ENCODE data around the gene C2CD3.

The C2CD3 gene

GRCh38 chr11:73976451-73977151, 194.2 kb downstream of the C2CD3 start:
- DNase-seq, result no peak
- in situ Hi-C loops (cut with MboI; ENCODE audit: low pct_unique_long_range_greater_than_20kb, low sequenced_read_pairs), result no loop called here

DNA sequence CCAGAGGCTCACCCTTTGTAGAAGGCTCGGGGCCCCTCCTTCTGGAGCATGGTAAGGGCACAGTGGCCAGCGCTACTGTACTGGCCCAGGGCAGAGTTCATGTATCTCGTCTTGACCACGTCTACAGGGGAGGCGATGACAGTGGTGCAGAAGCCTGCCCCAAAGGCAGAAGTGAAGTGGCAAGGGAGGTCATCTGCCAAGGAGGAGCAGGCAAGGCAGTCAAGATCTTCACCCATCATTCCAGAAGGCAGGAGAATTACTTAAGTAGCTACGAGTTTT, 195.4 kb downstream of the C2CD3 start:
- DNase-seq, result no peak
- in situ Hi-C loops (cut with MboI; ENCODE audit: low pct_unique_long_range_greater_than_20kb, low sequenced_read_pairs), result no loop called here

GRCh38 chr11:73974604-73975478, 196.0 kb downstream of the C2CD3 start:
- in situ Hi-C loops (cut with MboI; ENCODE audit: low pct_unique_long_range_greater_than_20kb, low sequenced_read_pairs), result no loop called here
- DNase-seq, result no peak

DNA sequence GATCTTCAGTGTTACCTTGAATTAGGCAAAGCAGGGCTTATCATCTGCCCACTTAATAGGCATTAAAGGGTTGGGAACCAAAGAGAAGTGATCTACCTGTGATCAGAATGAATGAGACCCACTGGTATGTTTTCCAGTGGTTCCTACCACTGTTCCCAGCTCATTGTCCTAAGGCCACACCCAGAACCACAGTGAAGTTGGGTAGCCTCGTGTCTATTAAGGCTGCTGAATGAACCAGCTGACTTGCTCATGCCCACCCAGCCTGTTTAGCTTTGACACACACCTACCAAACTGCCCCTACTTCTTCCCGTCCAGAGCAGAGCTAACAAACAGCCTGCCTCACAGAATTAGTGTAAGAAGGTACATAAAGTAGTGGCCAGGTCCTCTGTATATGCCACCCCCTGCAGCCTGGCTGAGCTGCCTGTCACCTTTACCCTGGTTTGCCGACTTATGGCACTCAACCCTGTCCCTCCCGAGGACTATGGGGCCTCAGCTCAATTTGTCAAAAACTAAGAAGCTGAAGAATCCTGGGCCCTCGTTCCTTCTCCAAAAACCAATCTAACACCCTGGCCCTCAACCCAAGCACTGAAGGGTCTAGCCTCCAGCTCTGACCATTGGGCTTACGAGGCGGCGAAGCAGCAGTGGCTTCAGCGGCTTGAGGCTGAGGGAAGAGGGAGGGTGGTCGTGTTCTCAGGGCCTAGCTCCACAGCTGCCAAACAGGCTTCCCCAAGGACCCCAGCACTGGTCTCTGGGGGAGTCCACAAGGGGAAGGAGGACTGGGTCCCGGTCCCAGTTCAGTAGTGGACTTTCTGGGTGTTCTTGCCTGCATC, 198.0 kb downstream of the C2CD3 start:
- in situ Hi-C loops (cut with MboI; ENCODE audit: low pct_unique_long_range_greater_than_20kb, low sequenced_read_pairs), result no loop called here
- no peak for DNase-seq

GRCh38 chr11:73972187-73972586, 198.6 kb downstream of the C2CD3 start:
- in situ Hi-C loops (cut with MboI; ENCODE audit: low pct_unique_long_range_greater_than_20kb, low sequenced_read_pairs), result no loop called here
- DNase-seq, result no peak

GRCh38 chr11:73971175-73971719, 199.6 kb downstream of the C2CD3 start:
- no peak for DNase-seq
- in situ Hi-C loops (cut with MboI; ENCODE audit: low pct_unique_long_range_greater_than_20kb, low sequenced_read_pairs), result no loop called here

- no peak for DNase-seq
- in situ Hi-C loops (cut with MboI; ENCODE audit: low pct_unique_long_range_greater_than_20kb, low sequenced_read_pairs), result no loop called here
These were observed 200.6 kb downstream of the C2CD3 start for GRCh38 chr11:73969991-73970800.

- DNase-seq, result no peak
These were observed 201.7 kb downstream of the C2CD3 start for GRCh38 chr11:73969091-73969490.

DNA sequence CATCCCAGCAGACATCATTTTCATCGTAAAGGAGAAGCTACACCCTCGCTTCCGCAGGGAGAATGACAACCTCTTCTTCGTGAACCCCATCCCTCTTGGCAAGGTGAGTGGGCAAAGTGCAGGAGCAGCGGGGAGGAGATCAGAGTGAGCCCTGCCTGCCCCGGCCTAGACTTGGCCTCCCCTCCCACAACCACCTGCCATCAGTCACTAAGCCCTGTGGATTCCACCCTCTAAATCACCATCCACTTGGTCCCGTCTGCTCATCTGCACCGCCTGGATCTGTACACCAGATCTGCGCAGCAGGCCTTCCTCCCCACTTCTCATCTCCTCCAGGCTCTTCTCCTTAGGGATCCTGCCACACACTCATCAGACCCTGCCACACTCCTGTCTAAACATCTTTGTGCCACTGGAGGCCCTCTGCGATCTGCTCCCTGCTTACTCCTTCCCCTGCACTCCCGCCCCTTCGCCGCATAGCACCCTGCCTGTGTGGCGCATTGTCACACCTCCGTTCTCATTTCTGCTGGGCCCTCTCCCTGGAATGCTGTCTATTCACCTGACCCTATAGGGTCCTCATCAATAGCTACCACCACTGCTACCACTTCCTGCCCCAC, 202.3 kb downstream of the C2CD3 start:
- DNase-seq, result no peak
- in situ Hi-C loops (cut with MboI; ENCODE audit: low pct_unique_long_range_greater_than_20kb, low sequenced_read_pairs), result no loop called here

More at GRCh38 chr11:73969091-73969490, 201.7 kb downstream of the C2CD3 start:
- in situ Hi-C loops (cut with MboI; ENCODE audit: low pct_unique_long_range_greater_than_20kb, low sequenced_read_pairs), result no loop called here

GRCh38 chr11:73965764-73966121, 205.1 kb downstream of the C2CD3 start:
- DNase-seq, result no peak
- in situ Hi-C loops (cut with MboI; ENCODE audit: low pct_unique_long_range_greater_than_20kb, low sequenced_read_pairs), result no loop called here

GRCh38 chr11:73965076-73965763, 205.6 kb downstream of the C2CD3 start:
- DNase-seq, result no peak
- in situ Hi-C loops (cut with MboI; ENCODE audit: low pct_unique_long_range_greater_than_20kb, low sequenced_read_pairs), result no loop called here

DNA sequence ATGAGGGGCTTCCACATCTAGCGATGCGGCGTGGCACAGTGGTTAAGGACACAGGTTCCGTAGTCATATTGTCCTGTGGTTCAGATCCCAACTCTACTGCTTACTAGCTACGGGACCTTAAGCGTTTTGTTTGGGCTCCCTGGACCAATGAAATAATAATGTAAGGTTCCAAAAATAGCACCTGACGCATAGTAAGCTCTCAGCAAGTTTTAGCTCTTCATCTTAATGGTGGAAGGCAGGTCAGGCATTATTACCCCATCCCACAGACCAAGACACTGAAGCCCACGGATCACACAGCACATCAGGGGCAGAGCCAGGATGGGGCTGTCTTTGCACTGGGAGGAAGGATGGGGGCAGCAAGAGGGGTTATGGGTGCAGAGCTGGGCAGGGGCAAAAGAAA, 206.9 kb downstream of the C2CD3 start:
- in situ Hi-C loops (cut with MboI; ENCODE audit: low pct_unique_long_range_greater_than_20kb, low sequenced_read_pairs), result no loop called here

More for the DNA sequence above, 206.9 kb downstream of the C2CD3 start:
- DNase-seq, result no peak

Measured in KBM-7 (cell line).